Hindlimb muscle (tissue), 1 donor: ENCODE results near the gene RHOBTB1. TPM values are rescaled to one million over a fixed set of nuclear protein-coding genes. Genes with fewer than 3 reads are reported as not detected.
A peak's percentile ranks its signal among the peaks of the same experiment; 100 is the strongest.

Source experiments
- DNase-seq: peaks from one replicate; pipeline ENCODE4 v3.0.0-alpha.2; 2013
- polyA plus RNA-seq: library from polyadenylated mRNA; unstranded; fragments of 120-200 nt; gene quantifications from one replicate; pipeline ENCODE4 v1.2.1, GENCODE V29; 2013; ENCODE audit not compliant: insufficient read length

The RHOBTB1 gene
- polyA plus RNA-seq, 1 donor = 21.3 TPM

- peak; percentile 82 for DNase-seq
These were observed 20.6 kb upstream of the RHOBTB1 start for GRCh38 chr10:60964257-60965235.

- DNase-seq = no peak
These were observed 19.7 kb upstream of the RHOBTB1 start for GRCh38 chr10:60963441-60964256.

GRCh38 chr10:60962946-60963345 lies 19.0 kb upstream of the RHOBTB1 start:
- DNase-seq = no peak

GRCh38 chr10:60960913-60961312 lies 16.9 kb upstream of the RHOBTB1 start:
- DNase-seq = no peak

- no peak for DNase-seq
These were observed 16.0 kb upstream of the RHOBTB1 start for GRCh38 chr10:60960031-60960430.

GRCh38 chr10:60958892-60959601 lies 15.1 kb upstream of the RHOBTB1 start:
- no peak for DNase-seq

- DNase-seq = no peak
These were observed 13.8 kb upstream of the RHOBTB1 start for GRCh38 chr10:60957667-60958221.

GRCh38 chr10:60955957-60956425 lies 12.0 kb upstream of the RHOBTB1 start:
- DNase-seq = no peak

GRCh38 chr10:60955316-60955715 lies 11.3 kb upstream of the RHOBTB1 start:
- DNase-seq = no peak

- DNase-seq = no peak
These were observed 10.1 kb upstream of the RHOBTB1 start for GRCh38 chr10:60954035-60954434.

- no peak for DNase-seq
These were observed 9.4 kb upstream of the RHOBTB1 start for GRCh38 chr10:60953420-60953819.

GRCh38 chr10:60952846-60953220 lies 8.8 kb upstream of the RHOBTB1 start:
- DNase-seq = no peak

GRCh38 chr10:60952067-60952845 lies 8.3 kb upstream of the RHOBTB1 start:
- no peak for DNase-seq

GRCh38 chr10:60951272-60951724 lies 7.3 kb upstream of the RHOBTB1 start:
- no peak for DNase-seq

- DNase-seq = no peak
These were observed 6.3 kb upstream of the RHOBTB1 start for GRCh38 chr10:60950300-60950699.

GRCh38 chr10:60948851-60949250 lies 4.9 kb upstream of the RHOBTB1 start:
- no peak for DNase-seq

GRCh38 chr10:60944910-60945297 lies 919 bp upstream of the RHOBTB1 start:
- no peak for DNase-seq

GRCh38 chr10:60943316-60944057 lies 498 bp downstream of the RHOBTB1 start:
- peak; percentile 79 for DNase-seq

GRCh38 chr10:60942788-60943315 lies 1.1 kb downstream of the RHOBTB1 start:
- DNase-seq = peak; percentile 62

- DNase-seq = no peak
These were observed 1.7 kb downstream of the RHOBTB1 start for GRCh38 chr10:60942134-60942787.
